ENCODE measurements around the gene PICALM. TPM values are rescaled to one million over a fixed set of nuclear protein-coding genes. Genes with fewer than 3 reads are reported as not detected.

The PICALM gene
- total RNA-seq, 4 donors from 2014 or later: 237 to 286 (median 263) TPM

DNA sequence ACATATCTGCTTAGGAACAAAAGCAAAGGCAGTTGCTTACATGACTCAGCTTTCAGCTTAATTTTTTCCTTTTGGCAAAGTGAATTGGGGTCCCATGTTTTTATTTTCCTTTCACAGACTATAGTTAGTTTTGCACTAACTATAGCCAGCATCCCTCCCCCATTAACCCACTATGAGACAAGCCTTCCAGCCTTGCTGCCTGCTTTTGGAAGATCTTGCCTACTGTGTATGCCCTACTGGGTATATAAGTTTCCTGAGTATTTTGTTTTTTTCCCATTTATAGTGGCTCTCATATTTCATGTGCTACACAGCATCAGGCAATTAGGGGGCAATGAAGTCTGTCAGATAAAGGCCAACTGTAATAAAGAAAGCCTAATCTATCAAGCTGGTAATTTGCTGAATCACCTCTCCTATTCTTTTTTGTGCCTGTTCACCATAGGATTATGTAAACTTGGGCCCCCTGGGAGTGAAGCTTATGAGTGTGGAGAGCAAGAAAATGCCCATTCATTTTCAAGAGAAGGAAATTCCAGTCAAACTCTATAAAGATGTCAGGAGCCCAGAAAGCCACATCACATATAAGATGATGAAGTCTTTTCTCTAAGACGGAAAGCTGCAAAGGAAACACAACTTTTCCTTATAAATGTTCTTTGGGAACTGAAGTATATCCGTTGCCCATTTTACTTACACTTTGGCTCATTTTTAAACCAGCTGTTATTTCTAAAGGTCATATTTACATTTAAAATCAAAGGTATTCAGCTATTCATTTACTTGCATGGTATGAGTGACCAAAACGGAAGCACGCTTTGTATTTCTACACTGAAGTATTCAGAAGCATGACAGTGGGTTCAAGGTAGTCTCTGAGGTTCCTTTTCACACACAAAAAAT lies 149.7 kb downstream of the PICALM start:
- no peak overlapping the region for H3K4me3 ChIP-seq
- no peak overlapping the region for H3K27ac ChIP-seq
- WGBS, 2 donors (ENCODE audit: low coverage in 1 of 2): 50 to 61% methylated on average over 4 of the region's 4 CpGs
- peaks cover 6% of the 10 kb centered on the region for H3K27me3 ChIP-seq
- no peak for ATAC-seq
- H3K4me1 ChIP-seq: no peaks in the 10 kb centered on the region
- TF ChIP-seq, protein P1, sequence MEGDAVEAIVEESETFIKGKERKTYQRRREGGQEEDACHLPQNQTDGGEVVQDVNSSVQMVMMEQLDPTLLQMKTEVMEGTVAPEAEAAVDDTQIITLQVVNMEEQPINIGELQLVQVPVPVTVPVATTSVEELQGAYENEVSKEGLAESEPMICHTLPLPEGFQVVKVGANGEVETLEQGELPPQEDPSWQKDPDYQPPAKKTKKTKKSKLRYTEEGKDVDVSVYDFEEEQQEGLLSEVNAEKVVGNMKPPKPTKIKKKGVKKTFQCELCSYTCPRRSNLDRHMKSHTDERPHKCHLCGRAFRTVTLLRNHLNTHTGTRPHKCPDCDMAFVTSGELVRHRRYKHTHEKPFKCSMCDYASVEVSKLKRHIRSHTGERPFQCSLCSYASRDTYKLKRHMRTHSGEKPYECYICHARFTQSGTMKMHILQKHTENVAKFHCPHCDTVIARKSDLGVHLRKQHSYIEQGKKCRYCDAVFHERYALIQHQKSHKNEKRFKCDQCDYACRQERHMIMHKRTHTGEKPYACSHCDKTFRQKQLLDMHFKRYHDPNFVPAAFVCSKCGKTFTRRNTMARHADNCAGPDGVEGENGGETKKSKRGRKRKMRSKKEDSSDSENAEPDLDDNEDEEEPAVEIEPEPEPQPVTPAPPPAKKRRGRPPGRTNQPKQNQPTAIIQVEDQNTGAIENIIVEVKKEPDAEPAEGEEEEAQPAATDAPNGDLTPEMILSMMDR (IDR thresholded peaks at IDR 0.05): no peak
- peaks cover 0 to 6% (median 0%) of the 10 kb centered on the region in 3 donors for H3K9me3 ChIP-seq
- H3K36me3 ChIP-seq: no peaks in the 10 kb centered on the region

- 93 to 95% methylated on average over 5 to 6 of the region's 6 CpGs for WGBS, 2 donors (ENCODE audit: low coverage in 1 of 2)
- no peak for ATAC-seq
- H3K4me3 ChIP-seq: no peak overlapping the region
- H3K9me3 ChIP-seq: peaks cover 0 to 6% (median 0%) of the 10 kb centered on the region in 3 donors
- H3K36me3 ChIP-seq: no peaks in the 10 kb centered on the region
- H3K27me3 ChIP-seq: no peaks in the 10 kb centered on the region
- no peak overlapping the region for H3K27ac ChIP-seq
- no peaks in the 10 kb centered on the region for H3K4me1 ChIP-seq
- TF ChIP-seq, protein P1 (IDR thresholded peaks at IDR 0.05): no peak
- no peak for TF ChIP-seq POLR2A (IDR thresholded peaks at IDR 0.05)
- no peak for TF ChIP-seq POLR2AphosphoS5 (IDR thresholded peaks at IDR 0.05)
- TF ChIP-seq EP300 (IDR thresholded peaks at IDR 0.05): no peak
These were observed 154.5 kb downstream of the PICALM start for GRCh38 chr11:85914425-85914824.

DNA sequence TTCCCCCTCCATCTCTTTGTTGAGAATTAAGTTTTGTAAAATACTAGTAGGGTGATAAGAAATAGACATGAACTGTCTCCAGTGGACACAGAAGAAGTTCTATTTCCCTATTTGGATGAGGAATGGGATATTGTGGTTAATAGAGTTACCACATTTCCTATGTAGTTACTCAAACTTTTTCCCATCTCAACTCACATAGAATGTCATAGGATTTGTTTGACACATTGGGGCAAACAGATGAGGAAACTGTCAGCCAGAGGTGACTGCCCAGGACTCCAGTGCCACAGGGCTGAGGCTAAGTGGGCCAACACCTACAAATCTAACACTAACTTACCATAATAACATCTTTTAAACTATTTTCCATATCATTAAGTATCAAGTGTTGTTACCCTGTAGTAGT lies 155.4 kb downstream of the PICALM start:
- Histone ChIP-seq H3K27me3 (no peaks in the 10 kb centered on the region), H3K36me3 (no peaks in the 10 kb centered on the region), H3K4me1 (no peaks in the 10 kb centered on the region), H3K9me3 (peaks cover 0 to 6% (median 0%) of the 10 kb centered on the region in 3 donors), H3K4me3 (no peak overlapping the region), H3K27ac (no peak overlapping the region)
- TF ChIP-seq POLR2AphosphoS5 (IDR thresholded peaks at IDR 0.05) (no peak), POLR2A (IDR thresholded peaks at IDR 0.05) (no peak)
- ATAC-seq: no peak

GRCh38 chr11:85912414-85912813 lies 156.5 kb downstream of the PICALM start:
- TF ChIP-seq POLR2AphosphoS5 (IDR thresholded peaks at IDR 0.05) (no peak), POLR2A (IDR thresholded peaks at IDR 0.05) (no peak), EP300 (IDR thresholded peaks at IDR 0.05) (no peak)
- TF ChIP-seq, protein P1 (IDR thresholded peaks at IDR 0.05): no peak
- no peak for ATAC-seq
- Histone ChIP-seq H3K9me3 (peaks cover 0 to 6% (median 0%) of the 10 kb centered on the region in 3 donors), H3K36me3 (no peaks in the 10 kb centered on the region), H3K27me3 (no peaks in the 10 kb centered on the region), H3K4me3 (no peak overlapping the region), H3K27ac (no peak overlapping the region), H3K4me1 (no peaks in the 10 kb centered on the region)
- WGBS, 2 donors (ENCODE audit: low coverage in 1 of 2): 70 to 86% methylated on average over 1 to 2 of the region's 2 CpGs

Other genes starting within 250 kb of the PICALM start
- not detected for gene CCDC83, start 213.7 kb downstream of the PICALM start, total RNA-seq
- gene EED, start 175.7 kb upstream of the PICALM start, total RNA-seq: 10 to 100 TPM; 11.7 to 27.1 (median 16.6) TPM
- 10 to 100 TPM; 36.3 to 55.9 (median 46.3) TPM for gene HIKESHI, start 233.2 kb upstream of the PICALM start, total RNA-seq

All from gastroesophageal sphincter (tissue), 4 donors.